WI38 (cell line): Measurements from ENCODE around the gene SETBP1.

Experiments
- H3K4me3 ChIP-seq: 2 replicates; pipeline ENCODE4 v1.5.1; 2011; ENCODE audit warnings: low read depth, mild to moderate bottlenecking, control low read depth, low read length
- TF ChIP-seq, protein P1 (sequence below): IDR thresholded peaks from 2 replicates; pipeline ENCODE4 v1.5.1; 2012; ENCODE audit warnings: low read depth, mild to moderate bottlenecking, control low read depth, low read length

SETBP1 gene

DNA sequence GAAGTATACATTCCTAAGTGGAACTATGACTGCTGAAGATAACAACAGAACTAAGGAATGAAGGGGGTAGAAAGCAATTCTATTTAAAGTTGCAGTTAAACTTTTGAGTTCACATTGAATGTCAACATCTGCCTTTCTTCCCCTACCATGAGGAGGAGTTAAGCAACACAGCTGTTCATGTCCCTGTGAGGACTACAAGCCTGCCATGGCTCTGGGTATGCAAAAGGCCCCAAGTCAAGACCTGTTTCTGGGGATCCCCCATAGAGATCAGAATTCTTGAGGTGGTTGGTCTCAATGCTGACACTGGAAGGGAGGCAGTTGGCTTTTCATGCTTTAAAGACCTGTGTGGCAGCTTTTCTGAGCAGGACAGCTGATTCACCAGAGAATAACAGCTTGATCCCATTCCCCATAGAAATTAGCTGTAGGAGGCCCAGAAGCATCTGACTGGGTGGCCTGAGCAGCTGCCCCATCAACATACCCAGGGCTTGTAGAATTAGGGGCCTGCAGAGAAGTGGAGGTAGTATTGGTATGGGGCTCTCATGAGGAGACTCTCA is 131.0 kb downstream of the SETBP1 start:
- no peak overlapping the region for H3K4me3 ChIP-seq
- TF ChIP-seq, protein P1, sequence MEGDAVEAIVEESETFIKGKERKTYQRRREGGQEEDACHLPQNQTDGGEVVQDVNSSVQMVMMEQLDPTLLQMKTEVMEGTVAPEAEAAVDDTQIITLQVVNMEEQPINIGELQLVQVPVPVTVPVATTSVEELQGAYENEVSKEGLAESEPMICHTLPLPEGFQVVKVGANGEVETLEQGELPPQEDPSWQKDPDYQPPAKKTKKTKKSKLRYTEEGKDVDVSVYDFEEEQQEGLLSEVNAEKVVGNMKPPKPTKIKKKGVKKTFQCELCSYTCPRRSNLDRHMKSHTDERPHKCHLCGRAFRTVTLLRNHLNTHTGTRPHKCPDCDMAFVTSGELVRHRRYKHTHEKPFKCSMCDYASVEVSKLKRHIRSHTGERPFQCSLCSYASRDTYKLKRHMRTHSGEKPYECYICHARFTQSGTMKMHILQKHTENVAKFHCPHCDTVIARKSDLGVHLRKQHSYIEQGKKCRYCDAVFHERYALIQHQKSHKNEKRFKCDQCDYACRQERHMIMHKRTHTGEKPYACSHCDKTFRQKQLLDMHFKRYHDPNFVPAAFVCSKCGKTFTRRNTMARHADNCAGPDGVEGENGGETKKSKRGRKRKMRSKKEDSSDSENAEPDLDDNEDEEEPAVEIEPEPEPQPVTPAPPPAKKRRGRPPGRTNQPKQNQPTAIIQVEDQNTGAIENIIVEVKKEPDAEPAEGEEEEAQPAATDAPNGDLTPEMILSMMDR = no peak

DNA sequence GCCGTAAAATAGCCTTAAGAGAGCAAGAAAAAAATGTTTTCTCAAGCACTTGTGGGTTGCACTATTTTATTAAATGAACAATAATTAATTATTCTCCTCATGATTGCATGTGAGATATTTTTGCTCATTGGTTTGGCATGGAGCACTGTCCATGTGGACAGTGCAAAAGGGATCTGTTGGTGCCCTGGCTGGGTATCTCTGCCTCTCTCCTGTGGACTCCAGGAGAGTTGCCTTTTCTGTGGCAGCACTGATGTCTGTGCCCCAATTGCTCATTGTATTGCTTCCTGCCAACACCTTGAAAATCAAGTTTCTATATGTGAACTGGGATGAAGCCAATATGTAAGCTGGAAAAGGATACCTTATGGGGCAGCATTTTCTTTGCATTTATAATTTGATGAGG is 131.7 kb downstream of the SETBP1 start:
- no peak overlapping the region for H3K4me3 ChIP-seq
- TF ChIP-seq, protein P1 = no peak

DNA sequence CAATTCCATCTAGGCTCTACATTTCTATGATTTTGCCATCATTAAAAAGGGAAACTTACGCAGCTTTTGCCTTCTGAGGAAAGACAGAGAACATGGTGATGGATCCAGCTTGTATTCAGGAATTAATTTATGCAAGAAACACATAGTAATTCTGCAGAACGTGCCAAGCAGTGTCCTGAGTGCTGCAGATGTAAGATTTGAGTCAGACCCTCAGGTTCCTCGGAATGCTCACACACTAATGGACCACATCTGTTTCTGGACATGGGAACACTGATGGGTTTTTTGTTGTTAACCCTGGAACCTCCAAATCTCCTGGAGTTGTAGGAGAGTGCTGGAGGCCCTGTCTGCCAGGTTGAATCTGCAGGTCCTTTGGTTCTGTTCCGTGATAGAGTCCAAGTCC is 132.9 kb downstream of the SETBP1 start:
- TF ChIP-seq, protein P1 = no peak
- H3K4me3 ChIP-seq = no peak overlapping the region

DNA sequence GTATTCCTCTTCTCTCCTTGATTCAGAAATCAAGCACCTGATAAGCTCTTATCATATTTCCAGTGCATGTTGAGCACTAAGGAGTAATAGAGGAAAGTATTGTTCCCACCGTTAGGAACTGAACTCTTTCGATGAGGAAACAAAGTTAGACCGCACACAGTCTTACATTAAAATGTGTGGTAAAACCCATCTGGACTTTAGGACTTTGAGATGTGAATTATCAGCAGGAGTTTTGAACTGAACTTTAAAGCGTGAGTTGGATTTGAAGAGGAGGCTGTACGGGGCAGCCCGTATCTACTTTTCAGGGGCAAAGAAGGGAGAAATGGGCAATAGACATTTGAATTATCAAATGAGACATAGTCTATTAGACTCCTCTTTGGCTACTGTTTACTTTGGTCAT is 134.4 kb downstream of the SETBP1 start:
- TF ChIP-seq, protein P1 = no peak
- H3K4me3 ChIP-seq = no peak overlapping the region

DNA sequence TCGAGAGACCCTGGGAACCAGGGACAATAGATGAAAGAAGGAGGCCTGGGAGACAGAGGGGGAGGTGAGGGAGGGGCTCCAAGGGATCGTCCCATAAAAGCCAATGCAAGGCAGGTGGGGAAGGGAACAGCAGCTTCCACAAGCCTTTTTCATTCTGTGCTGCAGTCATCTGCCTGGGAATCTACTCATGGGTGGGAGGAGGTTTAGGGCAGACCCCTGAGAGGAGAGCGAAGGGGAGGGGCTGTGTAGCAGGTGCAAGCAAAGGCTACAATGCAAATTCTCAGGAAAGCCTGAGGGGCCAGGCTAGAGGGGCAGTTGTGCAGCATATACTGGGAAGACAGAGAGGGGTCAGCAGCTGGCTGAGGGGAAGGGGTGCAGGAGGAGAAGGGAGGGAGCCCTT is 135.4 kb downstream of the SETBP1 start:
- no peak overlapping the region for H3K4me3 ChIP-seq
- TF ChIP-seq, protein P1 = no peak

DNA sequence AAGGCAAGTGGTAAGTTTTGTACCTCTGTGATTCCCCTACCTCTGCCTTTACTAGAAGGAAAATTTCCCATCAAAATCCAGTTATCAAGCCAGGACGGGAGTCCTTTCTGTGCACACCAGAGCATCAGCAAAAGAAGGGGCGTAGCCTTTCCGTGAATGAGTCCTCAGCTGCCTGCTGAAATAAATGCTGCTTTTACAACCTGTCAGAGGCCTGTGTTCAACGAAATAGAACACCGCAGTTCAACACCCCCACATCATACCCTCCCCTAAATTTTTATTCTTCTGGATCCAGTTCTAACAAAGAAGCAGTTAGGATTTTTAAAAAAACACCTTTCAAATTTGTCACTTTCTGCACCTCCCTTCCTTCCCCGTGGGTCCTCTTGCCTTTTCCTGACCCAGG is 135.8 kb downstream of the SETBP1 start:
- TF ChIP-seq, protein P1 = no peak
- no peak overlapping the region for H3K4me3 ChIP-seq

DNA sequence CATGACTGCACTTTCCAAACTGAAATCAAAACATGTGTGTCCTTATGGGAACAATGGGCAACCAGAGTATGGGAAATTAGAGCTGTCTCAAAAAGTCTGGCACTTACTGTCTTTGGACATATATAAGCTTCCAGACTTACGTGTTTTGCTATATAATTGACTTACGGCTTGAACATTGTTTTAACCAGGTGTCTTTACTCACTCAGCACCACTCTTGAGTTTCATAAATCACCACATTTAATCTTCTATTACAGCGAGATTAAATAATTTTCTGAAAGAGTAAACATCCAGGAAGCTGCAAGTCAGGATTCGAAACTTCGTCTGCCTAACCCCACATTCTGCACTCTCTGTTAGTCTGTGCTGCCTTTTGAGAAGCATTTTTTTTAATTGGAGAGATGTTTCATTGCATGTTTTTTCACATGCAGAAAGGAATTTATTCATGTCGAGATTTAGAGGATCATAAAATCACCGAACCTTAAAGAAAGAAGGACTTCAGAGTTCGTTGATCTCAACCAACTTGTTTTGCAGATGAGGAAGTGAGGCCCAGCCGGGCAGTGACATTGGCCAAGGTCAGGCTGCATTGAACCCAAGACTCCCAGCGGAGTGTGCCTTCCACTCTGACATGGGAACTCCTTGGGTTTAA is 137.3 kb downstream of the SETBP1 start:
- no peak overlapping the region for H3K4me3 ChIP-seq
- TF ChIP-seq, protein P1 = no peak
